Epithelial cell of esophagus (primary cell): ENCODE data around the gene GRIN1.

Source experiments
- DNase-seq: peaks from one replicate; pipeline ENCODE4 v3.0.0; 2010; ENCODE audit warnings: low read depth
- H3K4me3 ChIP-seq: 2 replicates; pipeline ENCODE4 v1.5.1; 2011; ENCODE audit warnings: mild to moderate bottlenecking, low read length, control low read depth
- TF ChIP-seq, protein P1 (sequence below): IDR thresholded peaks from 2 replicates; pipeline ENCODE4 v1.5.1; 2011; ENCODE audit warnings: low read depth, mild to moderate bottlenecking, low read length, control low read depth, inconsistent platforms; ENCODE audit not compliant: insufficient read depth; ENCODE audit errors: missing control alignments

The GRIN1 gene

DNA sequence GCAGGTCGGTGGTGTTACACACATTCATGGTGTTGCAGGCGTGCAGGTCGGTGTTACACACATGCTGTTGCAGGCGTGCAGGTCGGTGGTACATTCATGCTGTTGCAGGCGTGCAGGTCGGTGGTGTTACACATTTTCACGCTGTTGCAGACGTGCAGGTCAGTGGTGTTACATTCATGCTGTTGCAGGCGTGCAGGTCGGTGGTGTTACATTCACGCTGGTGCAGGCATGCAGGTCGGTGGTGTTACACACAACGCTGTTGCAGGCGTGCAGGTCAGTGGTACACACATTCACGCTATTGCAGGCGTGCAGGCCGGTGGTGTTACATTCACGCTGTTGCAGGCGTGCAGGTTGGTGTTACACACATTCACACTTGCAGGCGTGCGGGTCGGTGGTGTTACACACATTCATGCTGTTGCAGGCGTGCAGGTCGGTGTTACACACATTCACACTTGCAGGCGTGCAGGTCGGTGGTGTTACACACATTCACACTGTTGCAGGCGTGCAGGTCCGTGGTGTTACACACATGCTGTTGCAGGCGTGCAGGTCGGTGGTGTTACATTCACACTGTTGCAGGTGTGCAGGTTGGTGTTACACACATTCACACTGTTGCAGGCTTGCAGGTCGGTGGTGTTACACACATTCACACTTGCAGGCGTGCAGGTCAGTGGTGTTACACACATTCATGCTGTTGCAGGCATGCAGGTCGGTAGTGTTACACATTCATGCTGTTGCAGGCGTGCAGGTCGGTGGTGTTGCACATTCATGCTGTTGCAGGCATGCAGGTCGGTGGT is 35.6 kb upstream of the GRIN1 start:
- TF ChIP-seq, protein P1, sequence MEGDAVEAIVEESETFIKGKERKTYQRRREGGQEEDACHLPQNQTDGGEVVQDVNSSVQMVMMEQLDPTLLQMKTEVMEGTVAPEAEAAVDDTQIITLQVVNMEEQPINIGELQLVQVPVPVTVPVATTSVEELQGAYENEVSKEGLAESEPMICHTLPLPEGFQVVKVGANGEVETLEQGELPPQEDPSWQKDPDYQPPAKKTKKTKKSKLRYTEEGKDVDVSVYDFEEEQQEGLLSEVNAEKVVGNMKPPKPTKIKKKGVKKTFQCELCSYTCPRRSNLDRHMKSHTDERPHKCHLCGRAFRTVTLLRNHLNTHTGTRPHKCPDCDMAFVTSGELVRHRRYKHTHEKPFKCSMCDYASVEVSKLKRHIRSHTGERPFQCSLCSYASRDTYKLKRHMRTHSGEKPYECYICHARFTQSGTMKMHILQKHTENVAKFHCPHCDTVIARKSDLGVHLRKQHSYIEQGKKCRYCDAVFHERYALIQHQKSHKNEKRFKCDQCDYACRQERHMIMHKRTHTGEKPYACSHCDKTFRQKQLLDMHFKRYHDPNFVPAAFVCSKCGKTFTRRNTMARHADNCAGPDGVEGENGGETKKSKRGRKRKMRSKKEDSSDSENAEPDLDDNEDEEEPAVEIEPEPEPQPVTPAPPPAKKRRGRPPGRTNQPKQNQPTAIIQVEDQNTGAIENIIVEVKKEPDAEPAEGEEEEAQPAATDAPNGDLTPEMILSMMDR: no peak
- no peak overlapping the region for H3K4me3 ChIP-seq
- no peak for DNase-seq

DNA sequence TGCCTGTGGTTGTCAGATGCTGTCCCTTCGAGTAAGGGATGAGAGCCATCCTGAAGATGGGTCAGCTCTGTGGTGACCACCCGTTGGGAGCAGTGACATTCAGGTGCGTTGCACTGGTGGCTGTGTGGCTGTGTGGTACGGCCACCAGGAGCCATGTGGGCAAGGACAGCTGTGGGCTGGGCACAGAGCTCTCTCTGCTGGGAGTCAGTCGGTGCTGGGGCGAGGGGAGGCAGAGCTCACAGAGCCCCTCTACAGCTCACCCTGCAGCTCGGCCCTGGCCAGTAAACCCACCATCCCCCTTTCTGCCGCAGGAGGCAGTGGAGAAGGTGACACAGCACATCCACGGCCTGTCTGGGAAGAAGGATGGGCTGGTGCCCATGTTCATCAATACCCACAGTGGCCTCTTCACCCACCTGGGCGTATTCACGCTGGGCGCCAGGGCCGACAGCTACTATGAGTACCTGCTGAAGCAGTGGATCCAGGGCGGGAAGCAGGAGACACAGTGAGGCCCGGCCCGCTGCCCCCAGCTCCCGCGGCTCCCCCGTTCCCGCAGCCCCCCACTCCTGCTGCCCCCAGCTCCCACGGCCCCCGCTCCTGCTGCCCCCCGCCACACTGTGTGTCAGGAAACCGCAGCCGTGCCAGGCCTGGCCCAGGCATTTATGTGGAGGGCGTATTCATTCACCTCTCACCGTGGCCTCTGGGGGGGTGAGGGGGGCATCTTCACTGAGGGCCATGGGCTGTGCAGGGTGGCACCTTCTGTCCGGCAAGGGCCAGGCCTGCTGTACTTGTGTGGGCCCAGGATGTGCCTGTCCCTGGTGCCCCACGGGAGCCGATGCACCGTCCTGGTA is 32.9 kb upstream of the GRIN1 start:
- TF ChIP-seq, protein P1: no peak
- no peak overlapping the region for H3K4me3 ChIP-seq
- DNase-seq: no peak

GRCh38 chr9:137106662-137107250 is 32.2 kb upstream of the GRIN1 start:
- TF ChIP-seq, protein P1: no peak
- H3K4me3 ChIP-seq: no peak overlapping the region
- no peak for DNase-seq

- no peak for DNase-seq
Observed at GRCh38 chr9:137107312-137107921, 31.5 kb upstream of the GRIN1 start.

GRCh38 chr9:137107982-137108381 is 31.0 kb upstream of the GRIN1 start:
- TF ChIP-seq, protein P1: no peak

More at GRCh38 chr9:137107312-137107921, 31.5 kb upstream of the GRIN1 start:
- TF ChIP-seq, protein P1: no peak
- no peak overlapping the region for H3K4me3 ChIP-seq

GRCh38 chr9:137108608-137109249 is 30.2 kb upstream of the GRIN1 start:
- TF ChIP-seq, protein P1: no peak

More at GRCh38 chr9:137107982-137108381, 31.0 kb upstream of the GRIN1 start:
- no peak for DNase-seq
- H3K4me3 ChIP-seq: no peak overlapping the region

More at GRCh38 chr9:137108608-137109249, 30.2 kb upstream of the GRIN1 start:
- no peak overlapping the region for H3K4me3 ChIP-seq
- no peak for DNase-seq
